ENCODE results near the gene ABHD17B.
A peak's percentile ranks its signal among the peaks of the same experiment; 100 is the strongest.
"Not testable (repeated sequence)": the region's sequence is repeated elsewhere in the genome, so short reads cannot be mapped to it uniquely, and the experiment has no call there.

ABHD17B gene

GRCh38 chr9:71915495-71915894, 4.5 kb upstream of the ABHD17B start:
- no peak for DNase-seq (ENCODE audit: low read depth)

- DNase-seq (ENCODE audit: low read depth) = no peak
Measured at GRCh38 chr9:71911908-71912335, 929 bp upstream of the ABHD17B start.

- DNase-seq (ENCODE audit: low read depth) = no peak
Measured at GRCh38 chr9:71910650-71911060, 338 bp downstream of the ABHD17B start.

- DNase-seq (ENCODE audit: low read depth) = peak; percentile 17
Measured at GRCh38 chr9:71909887-71910649, 925 bp downstream of the ABHD17B start.

GRCh38 chr9:71908825-71909224, 2.2 kb downstream of the ABHD17B start:
- DNase-seq (ENCODE audit: low read depth) = no peak

- DNase-seq (ENCODE audit: low read depth) = no peak
Measured at GRCh38 chr9:71904076-71904475, 6.9 kb downstream of the ABHD17B start.

GRCh38 chr9:71901695-71902597, 9.0 kb downstream of the ABHD17B start:
- DNase-seq (ENCODE audit: low read depth) = no peak

- DNase-seq (ENCODE audit: low read depth) = not testable (repeated sequence)
Measured at GRCh38 chr9:71898756-71899155, 12.2 kb downstream of the ABHD17B start.

GRCh38 chr9:71897577-71897976, 13.4 kb downstream of the ABHD17B start:
- DNase-seq (ENCODE audit: low read depth) = no peak

GRCh38 chr9:71896761-71897160, 14.2 kb downstream of the ABHD17B start:
- no peak for DNase-seq (ENCODE audit: low read depth)

GRCh38 chr9:71895955-71896354, 15.0 kb downstream of the ABHD17B start:
- DNase-seq (ENCODE audit: low read depth) = no peak

GRCh38 chr9:71895117-71895516, 15.9 kb downstream of the ABHD17B start:
- no peak for DNase-seq (ENCODE audit: low read depth)

GRCh38 chr9:71891557-71892189, 19.3 kb downstream of the ABHD17B start:
- DNase-seq (ENCODE audit: low read depth) = no peak

- DNase-seq (ENCODE audit: low read depth) = no peak
Measured at GRCh38 chr9:71890042-71890679, 20.8 kb downstream of the ABHD17B start.

- no peak for DNase-seq (ENCODE audit: low read depth)
Measured at GRCh38 chr9:71887362-71887761, 23.6 kb downstream of the ABHD17B start.

GRCh38 chr9:71886541-71886940, 24.5 kb downstream of the ABHD17B start:
- DNase-seq (ENCODE audit: low read depth) = no peak

GRCh38 chr9:71886015-71886414, 25.0 kb downstream of the ABHD17B start:
- no peak for DNase-seq (ENCODE audit: low read depth)

- no peak for DNase-seq (ENCODE audit: low read depth)
Measured at GRCh38 chr9:71885467-71885866, 25.5 kb downstream of the ABHD17B start.

- DNase-seq (ENCODE audit: low read depth) = no peak
Measured at GRCh38 chr9:71884005-71884404, 27.0 kb downstream of the ABHD17B start.

GRCh38 chr9:71879644-71880174, 31.3 kb downstream of the ABHD17B start:
- DNase-seq (ENCODE audit: low read depth) = no peak
